ENCODE results near the gene KIF22.

- TF ChIP-seq POLR2A (IDR thresholded peaks at IDR 0.05) (no peak), CTCF (IDR thresholded peaks at IDR 0.05) (no peak)
Measured at GRCh38 chr16:29814592-29814991, 24.0 kb downstream of the KIF22 start.

All from right lobe of liver (tissue), 4 donors.